Jurkat, Clone E6-1 (cell line): Measurements from ENCODE around the gene EGFL7.

Source experiments
- DNase-seq: peaks from one replicate; pipeline ENCODE4 v3.0.0-alpha.2; 2011; ENCODE audit warnings: low read depth, low spot score
- H3K4me3 ChIP-seq: 2 replicates; pipeline ENCODE4 v1.5.1; 2011; ENCODE audit warnings: mild to moderate bottlenecking, low read length, control low read depth, moderate library complexity

EGFL7 gene

DNA sequence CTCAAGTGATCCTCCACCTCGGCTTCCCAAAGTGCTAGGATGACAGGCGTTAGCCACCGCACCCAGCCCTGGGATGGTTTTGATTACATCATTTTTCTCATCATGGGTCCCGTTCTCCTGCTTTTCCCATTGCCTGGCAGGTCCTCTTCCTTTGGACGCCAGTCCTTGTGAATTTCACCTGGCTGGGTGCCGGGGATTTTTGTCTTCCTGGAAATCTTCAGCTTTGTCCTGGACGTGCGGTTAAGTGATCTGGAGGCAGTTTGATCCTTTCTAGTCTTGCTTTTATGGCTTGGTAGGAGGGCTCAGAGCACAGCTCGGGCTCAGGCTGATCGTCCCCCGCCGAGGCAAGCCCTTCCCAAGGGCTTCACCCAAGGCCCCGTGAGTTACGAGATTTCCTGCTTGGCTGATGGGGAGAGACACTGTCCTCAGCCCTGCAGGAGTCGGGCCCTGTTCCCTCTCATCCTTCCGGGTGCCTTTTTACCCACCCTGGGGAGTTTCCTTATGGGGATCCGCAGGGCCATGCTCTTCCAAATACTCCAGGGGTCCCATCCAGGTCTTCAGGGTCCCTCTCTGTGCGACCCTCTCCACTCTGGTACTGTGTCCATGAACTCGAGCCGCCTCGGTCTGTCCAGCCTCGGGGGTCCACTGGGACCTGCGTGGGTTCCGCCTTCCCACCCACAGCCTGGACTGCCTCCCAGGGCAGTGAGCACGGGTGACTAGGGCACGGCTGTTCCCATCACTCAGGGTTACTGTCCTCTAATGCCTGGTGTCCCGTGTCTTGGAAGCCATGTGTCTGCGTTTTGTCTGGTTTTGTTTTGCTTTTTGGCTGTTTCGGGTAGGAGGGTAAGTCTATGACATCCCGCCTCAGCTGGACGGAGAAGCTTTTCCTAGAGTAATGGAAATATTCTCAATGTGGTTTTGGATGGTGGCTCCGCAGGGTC is 22.3 kb upstream of the EGFL7 start:
- no peak for DNase-seq

DNA sequence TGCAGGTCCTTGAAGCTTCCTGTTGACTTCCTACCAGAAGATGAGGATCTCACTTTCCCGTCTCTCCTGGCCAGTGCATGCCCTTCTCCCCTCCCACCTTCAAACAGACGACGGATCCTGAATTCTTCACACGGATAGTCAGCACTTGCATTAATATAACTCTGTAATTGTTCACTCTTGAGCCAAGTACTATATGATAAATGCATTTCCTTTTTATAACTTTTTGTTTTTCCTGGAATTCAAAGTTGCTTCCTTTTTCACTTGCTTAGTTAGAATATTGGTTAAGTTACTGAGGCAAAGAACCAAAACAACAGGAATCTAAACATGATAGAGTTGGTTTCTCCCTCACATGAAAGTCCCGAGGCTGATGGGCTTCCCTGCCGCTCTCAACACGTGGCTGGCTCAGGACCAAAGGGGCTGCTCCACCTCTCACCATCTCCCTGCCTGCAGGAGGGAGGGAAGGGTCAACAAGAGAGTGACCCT is 20.2 kb upstream of the EGFL7 start:
- H3K4me3 ChIP-seq, result no peak overlapping the region
- DNase-seq, result no peak

More for the DNA sequence above, 22.3 kb upstream of the EGFL7 start:
- H3K4me3 ChIP-seq, result no peak overlapping the region

DNA sequence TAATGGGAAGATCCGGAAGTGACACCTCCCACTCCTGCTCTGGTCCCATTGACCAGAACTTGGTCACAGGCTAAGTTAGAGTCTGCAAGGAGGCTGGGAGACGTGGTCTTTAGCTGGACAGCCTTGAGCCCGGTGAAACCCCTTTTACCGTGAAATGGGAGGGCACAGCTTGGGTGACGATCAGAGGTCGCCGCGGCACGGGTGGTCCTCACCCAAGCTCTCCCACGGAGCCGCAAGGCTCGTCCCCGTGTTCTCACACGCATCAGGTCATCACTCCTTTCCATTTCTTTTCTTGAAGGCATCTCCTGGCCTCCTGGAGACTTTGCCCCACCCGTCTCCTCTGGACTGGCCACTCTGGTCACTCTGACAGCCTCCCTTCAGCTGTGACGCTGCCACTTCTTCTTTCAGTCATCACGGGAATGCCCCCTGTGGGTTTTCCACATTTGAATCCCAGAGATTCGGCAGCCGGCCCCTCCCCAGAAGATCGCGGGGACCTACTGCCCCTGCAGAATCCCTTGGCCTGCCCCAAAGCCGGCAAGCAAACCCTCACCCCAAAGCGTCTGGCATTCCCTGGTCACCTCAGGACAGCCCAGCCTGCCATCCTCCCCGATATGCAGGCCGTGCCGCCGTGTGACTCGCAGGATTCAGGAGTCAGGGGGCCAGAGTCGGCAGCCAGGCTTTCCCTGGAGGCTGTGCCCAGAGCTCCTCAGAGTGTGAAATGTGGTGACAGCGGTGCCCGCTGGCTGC is 18.9 kb upstream of the EGFL7 start:
- no peak for DNase-seq
- H3K4me3 ChIP-seq, result no peak overlapping the region

DNA sequence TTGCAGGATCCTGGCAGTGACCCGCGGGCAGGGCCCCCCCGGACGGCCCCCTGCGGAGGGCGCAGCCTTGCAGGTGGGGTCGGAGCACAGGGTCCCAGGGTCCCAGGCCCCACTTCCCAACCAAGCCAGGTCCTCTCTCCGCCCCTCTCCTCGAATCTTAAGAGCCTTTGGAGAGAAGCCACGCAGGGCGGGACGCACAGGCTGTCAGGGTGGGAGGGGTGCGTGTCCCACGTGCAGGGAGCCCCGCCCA is 18.4 kb upstream of the EGFL7 start:
- H3K4me3 ChIP-seq, result no peak overlapping the region
- DNase-seq, result peak; percentile 29

DNA sequence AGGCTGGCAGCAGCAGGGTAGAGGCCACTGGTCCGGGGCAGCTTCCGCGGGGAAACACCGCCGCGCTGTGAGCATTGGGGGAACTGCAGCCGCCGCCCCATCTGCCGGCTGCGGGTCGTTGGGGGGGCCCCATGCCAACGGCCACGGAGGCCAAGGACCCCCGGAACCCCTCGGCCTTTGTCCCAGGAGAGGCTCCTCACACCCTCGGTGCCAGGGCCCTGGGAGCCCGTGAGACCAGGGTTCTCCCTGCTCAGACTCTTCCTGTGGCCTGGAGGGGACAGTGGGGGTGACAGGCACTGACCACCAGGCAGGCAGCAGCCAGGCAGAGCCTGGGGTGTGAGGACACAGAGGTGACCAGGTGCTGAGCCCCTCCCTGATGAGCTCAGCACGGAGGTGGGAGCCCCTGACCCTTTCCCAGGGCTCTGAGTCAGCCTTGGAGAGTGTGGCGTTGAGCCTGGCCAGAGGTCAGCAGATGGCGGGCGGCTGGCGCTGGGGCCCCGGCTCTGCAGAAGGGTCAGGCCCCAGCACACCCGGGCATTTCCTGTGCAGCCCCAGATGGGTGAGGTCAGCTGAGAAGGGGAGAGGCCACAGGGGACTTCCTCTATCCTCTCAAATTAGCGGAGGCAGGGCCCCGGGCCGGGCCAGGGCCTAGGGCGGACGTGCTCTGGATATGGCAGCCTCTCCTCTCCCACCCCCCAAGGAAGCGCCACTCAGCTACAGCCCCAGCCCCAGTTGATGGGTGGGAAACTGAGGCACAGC is 17.9 kb upstream of the EGFL7 start:
- H3K4me3 ChIP-seq, result no peak overlapping the region
- no peak for DNase-seq

DNA sequence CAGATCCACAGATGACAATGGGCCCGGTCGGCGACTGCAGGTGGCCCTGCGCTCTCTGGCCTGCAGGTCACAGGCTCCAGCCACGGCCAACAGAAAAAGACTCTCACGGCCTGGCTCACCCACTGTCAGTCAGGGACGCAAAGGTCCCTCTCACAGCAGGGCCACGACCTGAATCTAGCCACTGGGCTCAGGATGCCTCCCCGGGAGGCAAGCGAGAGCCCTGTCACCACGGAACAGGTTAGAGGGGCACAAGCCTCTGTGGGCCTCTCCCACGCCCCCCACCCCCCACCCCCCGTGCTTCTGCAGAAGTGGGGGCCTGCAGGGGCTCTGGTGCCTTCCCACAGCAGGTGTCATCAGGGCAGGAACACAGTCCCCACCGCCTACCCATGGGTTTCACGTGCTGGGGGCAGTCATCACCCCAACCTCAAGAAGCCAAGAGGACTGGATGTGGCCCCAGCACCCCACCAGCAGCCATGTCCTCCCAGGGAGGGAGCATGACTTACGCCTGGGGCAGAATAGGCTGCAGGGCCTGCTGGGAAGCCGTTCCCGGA is 17.3 kb upstream of the EGFL7 start:
- no peak overlapping the region for H3K4me3 ChIP-seq
- DNase-seq, result no peak

DNA sequence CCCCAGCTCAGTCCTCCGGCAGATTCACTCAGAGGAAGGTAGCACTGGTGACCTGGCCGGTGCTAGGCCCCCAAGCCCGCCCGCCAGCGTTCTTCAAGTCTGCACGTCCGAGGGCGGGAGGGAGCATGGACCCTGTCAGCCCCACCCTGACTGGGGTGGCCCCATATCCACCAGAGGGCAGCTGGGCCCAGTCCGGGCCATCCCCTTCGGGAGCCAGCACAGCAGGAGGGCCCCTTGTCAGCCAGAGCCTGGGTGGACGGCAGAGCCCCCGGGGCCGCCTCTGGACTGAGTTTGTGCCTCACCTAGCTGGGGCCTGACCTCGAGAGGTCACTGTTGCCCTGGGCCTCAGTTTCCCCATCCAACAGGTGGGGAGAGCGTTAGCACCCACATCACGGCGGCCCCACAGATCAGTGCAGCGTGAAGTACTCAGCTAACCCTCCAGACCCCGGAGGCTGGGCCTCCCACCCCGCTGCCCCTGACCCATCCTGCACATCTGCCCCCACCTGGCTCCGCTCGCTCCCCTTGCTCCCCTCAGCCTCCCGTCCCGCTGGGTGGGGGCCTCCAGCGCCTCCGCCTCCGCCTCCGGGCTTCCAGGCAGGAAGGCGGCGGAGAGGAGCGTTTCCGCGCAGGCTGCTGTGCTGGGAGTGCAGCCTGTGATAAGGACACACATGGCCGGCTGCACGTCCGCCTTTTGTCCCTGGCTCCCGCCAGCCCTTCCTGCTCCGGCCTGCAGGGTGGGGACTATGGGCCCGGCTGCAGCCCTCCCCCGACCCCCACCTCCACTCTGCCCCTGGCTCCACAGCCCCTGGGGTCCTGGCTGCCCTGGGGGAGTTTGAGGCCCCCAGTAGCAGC is 16.6 kb upstream of the EGFL7 start:
- H3K4me3 ChIP-seq, result no peak overlapping the region
- no peak for DNase-seq

DNA sequence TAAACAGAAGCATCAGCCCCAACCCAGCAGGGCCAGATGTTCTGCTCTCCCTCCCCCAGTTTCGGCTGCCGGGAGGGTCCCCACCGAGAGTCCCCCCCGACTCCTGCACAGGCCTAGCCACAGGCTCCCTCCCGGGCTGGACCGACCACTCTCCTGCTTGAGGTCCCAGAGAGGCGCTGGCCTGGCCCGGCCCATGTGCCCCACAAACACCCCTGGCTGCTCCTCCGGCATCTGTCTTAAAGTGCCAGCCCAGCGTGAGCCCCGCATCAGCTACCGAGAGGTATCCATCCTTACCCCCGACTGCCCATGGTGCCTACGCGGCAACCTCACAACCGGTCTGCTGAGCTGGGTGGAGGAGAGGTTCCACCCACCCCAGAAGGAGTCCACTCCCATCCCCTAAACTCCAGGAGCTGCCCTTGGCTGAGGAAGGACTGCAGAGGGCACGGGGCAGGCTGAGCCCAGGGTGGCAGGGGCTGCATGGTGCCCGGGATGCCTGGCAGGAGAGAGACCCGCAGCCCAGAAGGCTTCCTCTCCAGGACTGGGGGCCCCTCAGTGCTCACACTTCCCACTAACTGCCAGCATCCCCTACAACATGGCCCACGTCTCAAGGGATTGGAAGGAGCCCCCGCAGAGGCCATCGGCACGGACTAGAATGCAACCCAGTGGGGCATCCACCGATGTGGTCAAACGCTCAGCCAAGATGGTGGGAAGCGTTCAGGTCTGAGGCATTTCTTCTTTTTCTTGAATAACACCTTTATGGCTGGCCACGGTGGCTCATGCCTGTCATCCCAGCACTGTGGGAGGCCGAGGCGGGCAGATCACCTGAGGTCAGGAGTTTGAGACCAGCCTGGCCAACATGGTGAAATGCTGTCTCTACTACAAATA is 15.6 kb upstream of the EGFL7 start:
- DNase-seq, result no peak
- no peak overlapping the region for H3K4me3 ChIP-seq

DNA sequence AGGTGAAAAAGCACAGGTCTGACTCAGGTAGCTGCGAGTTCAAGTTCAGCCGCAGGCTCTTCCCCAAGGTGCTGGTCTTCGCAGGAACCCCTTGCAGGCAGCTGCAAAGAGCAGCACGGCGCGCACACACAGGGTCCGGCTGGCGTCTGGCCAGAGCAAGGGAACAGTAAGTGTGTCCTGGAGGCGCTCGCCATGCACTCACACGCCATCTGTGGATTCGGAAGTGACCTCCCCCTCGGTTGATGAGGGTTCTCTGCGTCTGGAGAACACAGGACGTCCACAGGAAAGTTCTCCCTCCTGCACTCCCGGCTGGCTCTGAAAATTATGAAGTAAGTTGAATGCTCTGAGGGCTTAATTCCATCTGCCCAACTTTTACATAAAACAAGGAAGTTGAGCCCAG is 14.0 kb upstream of the EGFL7 start:
- no peak for DNase-seq
- H3K4me3 ChIP-seq, result no peak overlapping the region

DNA sequence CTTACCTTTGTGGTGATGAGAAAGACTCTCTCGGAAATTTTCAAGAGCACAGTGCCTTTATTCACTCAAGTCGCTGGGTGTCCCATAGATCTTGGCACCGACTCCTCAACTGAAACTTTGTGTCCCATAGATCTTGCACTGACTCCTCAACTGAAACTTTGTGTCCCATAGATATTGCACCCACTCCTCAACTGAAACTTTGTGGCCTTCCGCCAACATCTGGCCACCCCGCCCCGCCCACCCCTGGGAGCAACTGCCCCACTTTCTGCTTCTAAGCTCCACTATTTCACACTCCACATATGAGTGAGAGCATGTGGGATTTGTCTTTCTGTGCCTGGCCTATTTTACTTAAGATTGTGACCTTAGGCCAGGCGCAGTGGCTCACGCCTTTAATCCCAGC is 12.7 kb upstream of the EGFL7 start:
- DNase-seq, result no peak
- H3K4me3 ChIP-seq, result no peak overlapping the region

DNA sequence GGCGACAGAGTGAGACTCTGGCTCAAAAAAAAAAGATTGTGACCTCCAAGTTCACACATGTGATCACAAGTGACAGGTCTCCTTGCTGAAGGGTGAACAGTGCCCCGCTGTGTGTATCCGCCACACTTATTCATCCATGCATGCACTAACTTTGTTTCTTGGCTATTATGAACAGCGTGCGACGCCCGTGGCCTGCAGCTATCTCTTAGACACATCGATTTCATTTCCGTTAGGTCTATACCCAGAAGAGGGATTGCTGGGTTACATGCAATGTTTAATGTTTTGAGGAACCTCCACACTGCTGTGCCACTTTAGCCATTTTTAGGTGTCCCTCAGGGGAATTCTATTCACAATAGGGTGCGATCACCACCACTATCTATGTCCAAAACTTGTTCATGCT is 12.1 kb upstream of the EGFL7 start:
- no peak overlapping the region for H3K4me3 ChIP-seq
- no peak for DNase-seq

DNA sequence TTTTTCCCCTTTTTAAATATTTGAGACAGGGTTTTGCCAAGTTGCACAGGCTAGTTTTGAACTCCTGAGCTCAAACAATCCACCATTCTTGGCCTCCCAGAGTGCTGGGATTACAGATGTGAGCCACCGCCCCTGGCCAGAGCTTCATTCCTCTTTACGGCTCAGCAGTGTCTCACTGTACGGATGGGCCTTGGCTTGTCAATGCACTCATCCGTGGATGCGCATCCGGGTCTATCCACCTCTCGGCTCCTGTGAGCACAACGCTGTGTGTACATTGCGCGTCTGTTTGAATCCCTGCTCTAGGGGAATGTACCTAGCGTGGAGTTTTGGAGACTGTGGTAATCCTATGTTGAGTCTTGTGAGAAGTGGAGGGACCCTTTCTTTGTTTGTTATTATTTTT is 10.9 kb upstream of the EGFL7 start:
- DNase-seq, result no peak
- H3K4me3 ChIP-seq, result no peak overlapping the region

DNA sequence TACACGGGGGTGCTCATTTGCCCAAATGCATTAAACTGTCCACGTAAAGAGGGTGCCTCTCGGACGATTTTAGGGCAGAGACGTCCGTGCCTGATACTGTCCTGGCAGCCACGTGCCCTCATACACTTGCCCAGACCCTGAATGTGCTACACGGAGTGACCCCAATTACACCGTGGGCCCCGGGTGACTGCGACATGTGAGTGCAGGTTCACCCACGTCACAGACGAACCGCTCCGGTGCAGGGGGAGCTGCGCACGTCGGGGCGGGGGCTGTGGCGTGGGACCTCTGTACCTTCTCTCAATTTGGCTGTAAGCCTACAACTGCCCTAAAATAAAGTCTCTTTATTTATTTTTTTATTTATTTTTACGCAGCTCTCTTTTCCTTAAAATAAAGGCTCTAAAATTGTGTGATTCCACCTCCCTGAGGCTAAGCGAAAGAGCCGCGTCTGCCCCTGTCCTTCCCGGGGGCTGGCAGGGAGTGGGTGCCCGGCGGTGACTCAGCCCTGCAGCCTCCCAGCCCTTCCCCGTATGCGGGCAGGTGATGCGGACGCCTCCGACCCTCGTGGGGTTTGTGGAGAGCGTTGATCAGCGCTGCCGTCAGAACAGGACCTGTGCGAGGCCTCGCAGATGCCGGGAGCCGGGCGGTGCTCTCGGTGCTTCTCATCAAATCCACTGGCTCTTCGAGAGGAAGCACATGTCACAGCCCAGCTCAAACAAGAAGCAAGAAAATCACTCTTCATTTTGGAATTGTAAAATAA is 9.2 kb upstream of the EGFL7 start:
- DNase-seq, result no peak
- H3K4me3 ChIP-seq, result no peak overlapping the region

DNA sequence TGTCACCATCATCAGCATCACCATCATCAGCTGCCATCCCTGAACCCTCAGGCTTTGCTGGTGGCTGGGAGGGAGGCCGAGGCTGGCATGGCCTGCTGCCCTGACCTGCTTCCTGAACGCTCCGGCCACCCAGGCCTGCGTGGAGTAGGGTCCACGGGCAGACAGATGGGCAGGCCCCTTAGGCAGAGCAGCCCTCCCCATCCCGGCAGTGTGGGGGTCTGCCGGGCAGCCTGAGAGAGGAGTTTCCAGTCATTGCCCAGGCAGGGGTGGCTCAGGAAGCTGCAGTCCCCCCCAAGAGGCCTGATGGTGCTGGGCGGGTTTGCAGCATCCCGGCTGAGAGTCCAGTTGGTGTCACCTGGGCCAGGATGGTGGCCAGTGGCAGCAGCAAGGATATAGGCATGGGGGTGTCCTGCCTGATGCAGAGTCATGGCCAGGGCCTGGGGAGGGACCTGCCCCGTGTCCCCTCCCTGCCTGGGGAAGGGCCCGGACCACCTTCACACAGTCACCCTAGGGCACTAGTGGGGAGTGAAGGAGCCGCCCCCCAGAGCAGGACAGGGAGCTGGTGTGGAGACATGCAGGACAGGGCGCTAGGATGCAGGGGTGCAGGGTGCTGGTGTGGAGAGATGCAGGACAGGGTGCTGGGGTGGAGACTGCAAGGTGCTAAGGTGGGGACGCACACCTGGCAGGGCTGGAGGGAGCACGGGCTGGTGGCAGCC is 7.7 kb upstream of the EGFL7 start:
- no peak for DNase-seq
- H3K4me3 ChIP-seq, result no peak overlapping the region

DNA sequence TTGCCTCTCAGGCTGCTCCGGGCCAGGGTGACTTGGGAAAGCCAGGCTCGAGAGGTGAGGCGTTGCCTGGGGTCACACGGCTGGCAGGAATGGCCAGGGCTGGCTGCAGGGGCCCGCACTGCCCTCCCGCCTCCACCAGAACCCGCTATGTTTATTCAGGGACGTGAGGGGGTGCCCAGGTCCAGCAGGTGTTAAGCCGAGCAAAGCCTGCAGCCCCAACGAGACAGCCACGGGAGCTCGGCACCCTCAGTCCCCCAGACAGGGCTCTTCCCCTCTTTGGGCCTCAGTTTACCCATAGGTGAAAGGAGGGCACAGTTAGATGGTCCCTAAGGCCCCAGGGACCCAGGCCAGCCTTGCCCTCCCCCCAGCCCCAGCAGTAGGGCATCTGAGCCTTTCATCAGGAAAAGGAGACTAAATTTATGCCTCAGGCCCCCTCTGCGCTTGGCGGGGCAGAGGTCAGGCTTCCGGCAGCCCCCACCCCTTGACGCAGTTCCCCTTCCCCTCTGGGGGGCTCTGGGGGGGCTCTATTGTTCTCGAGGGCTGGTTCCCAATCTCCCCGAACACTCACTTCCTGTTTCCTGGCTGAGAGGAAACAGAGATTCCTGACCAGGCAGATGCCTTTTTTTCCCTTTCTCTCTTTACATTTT is 7.1 kb upstream of the EGFL7 start:
- DNase-seq, result no peak
- no peak overlapping the region for H3K4me3 ChIP-seq

DNA sequence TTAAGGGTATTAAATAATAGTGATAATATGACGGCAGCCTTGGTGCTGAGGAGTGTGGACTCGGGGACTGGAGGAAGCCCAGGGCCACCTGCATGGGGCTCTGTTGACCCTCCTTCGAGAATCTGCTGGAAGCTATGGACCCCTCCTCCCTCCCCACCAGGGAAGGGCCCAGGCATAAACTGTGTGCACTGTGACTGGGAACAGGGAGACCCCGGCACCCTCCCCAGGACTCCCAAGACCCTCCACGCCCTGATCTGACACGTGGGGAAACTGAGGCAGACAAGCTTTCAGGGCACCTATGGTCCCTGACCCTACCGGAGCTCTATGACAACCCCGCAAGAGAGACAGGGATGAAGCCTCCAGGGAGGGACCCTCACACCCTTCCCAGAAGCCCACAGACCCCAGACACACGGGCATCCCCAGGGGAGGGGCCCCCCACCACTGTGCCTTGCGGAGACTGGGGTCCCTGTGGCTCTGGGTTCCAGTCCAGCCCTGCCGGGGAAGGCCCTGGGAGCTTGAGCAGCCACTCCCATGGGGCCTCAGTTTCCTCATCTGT is 6.5 kb upstream of the EGFL7 start:
- H3K4me3 ChIP-seq, result no peak overlapping the region
- no peak for DNase-seq
